ENCODE results near the gene LRG1.

DNA sequence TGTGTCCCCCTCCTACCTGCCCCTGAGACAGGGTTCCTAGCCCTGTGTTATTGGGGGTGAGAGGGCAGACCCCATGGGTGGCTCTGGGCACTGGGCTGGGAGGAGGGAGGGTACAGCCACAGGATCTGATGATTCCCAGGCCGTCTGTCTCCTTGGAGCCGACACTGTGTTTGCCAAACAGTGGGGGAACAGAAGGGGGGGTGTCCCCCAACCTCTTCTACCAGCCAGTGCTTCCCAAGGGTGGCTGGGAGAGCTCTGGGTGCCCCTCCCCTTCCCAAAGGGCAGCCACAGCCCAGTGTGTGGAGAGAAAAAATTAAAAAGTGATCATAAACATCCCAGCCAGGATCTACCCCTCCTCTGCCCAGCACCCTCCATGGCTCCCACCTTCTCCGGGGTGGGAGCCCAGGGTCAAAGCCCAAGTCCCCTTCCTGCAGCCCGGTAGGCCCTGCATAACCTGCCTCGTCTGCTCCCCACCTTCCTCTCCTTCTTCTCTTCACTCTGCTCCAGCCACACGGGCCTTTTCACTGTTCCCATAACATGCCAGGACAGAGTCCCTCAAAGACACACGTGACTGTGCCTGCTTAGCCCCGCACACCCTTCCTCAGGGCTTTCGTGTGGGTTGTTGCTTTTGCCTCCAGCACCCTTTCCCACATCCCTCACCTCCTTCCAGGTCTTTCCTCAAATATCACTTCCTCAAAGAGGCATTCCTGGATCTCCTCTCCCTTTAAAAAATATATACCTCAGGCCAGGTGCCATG is 20.1 kb downstream of the LRG1 start:
- TF ChIP-seq POLR2A (IDR thresholded peaks at IDR 0.05) (no peak), CTCF (IDR thresholded peaks at IDR 0.05) (no peak)

All from adrenal gland (tissue), 5 donors.